Measurements from ENCODE around the gene HS6ST2. TPM values are rescaled to one million over a fixed set of nuclear protein-coding genes. Genes with fewer than 3 reads are reported as not detected.
"Not testable (repeated sequence)": the region's sequence is repeated elsewhere in the genome, so short reads cannot be mapped to it uniquely, and the experiment has no call there.

Gene HS6ST2
- total and polyA plus RNA-seq, 10 of the 15 experiments (the other 5 are each of a cell fraction or from before 2014, with no cell fraction given): not detected

GRCh38 chrX:132887569-132887968 lies 70.9 kb downstream of the HS6ST2 start (continued):
- TF ChIP-seq CTCF (IDR thresholded peaks at IDR 0.05 in 2 of 3, conservative IDR thresholded peaks at IDR 0.05 in 1 of 3; ENCODE audit: control insufficient read depth in 2 of 3, extremely low read depth in 1 of 3, insufficient read depth in 1 of 3, low read depth in 3 of 3, low read length in 3 of 3) (no peak), ZNF207 (IDR thresholded peaks at IDR 0.05; ENCODE audit: borderline replicate concordance) (no peak)

- RAD21 ChIA-PET (ENCODE audit: unreplicated experiment): no interaction called here
- H3K4me3 ChIP-seq: no peak overlapping the region
- no peak for FAIRE-seq
- SMC1A ChIA-PET (ENCODE audit: uncharacterized antibody, unreplicated experiment): no interaction called here
- BruUV-seq (replicated peaks): no TSS peak
- no peak overlapping the region for H3K27ac ChIP-seq (ENCODE audit: control insufficient read depth, insufficient read depth)
- CTCF ChIA-PET: no interaction called here
- no peak for DNase-seq (ENCODE audit: low read depth, low spot score)
- no peaks in the 10 kb centered on the region for H3K4me1 ChIP-seq (ENCODE audit: control insufficient read depth, insufficient read depth, low read length)
- H3K27me3 ChIP-seq (replicated peaks in 1 of 2; ENCODE audit: control insufficient read depth in 2 of 2, insufficient read depth in 2 of 2, low read length in 1 of 2): no peaks in the 10 kb centered on the region
- no peaks in the 10 kb centered on the region for H4K20me1 ChIP-seq (ENCODE audit: control insufficient read depth, insufficient read depth)
- H2AFZ ChIP-seq (ENCODE audit: control insufficient read depth, low read depth, low read length): no peak overlapping the region
- no peaks in the 10 kb centered on the region for H3K36me3 ChIP-seq (ENCODE audit: control insufficient read depth in 2 of 2, insufficient read depth in 2 of 2, low read length in 1 of 2)
- 40% methylated on average over 5 of the region's 5 CpGs for WGBS (ENCODE audit: insufficient coverage, insufficient replicate concordance, low lambda C conversion rate, missing lambda C conversion rate)
- H3K4me2 ChIP-seq (ENCODE audit: control insufficient read depth, insufficient read depth): no peak overlapping the region
- in situ Hi-C loops (cut with MboI) (no loop called here), intact Hi-C loops (cut with micrococcal nuclease; ENCODE audit: unreplicated experiment) (no loop called here)
- H3K9ac ChIP-seq (ENCODE audit: control insufficient read depth, insufficient read depth, low read length): no peak overlapping the region
- TF ChIP-seq ZSCAN29 (IDR thresholded peaks at IDR 0.05) (no peak), POLR2AphosphoS2 (IDR thresholded peaks at IDR 0.05; ENCODE audit: low read depth, low read length) (no peak)
- no peak for ATAC-seq
- H3K9me3 ChIP-seq (replicated peaks; ENCODE audit: control insufficient read depth, insufficient read depth, low read length): no peaks in the 10 kb centered on the region
- no peaks in the 10 kb centered on the region for H3K79me2 ChIP-seq (ENCODE audit: control insufficient read depth, insufficient read depth, low read length)
- POLR2A ChIA-PET: no interaction called here
These were observed 75.0 kb downstream of the HS6ST2 start for GRCh38 chrX:132883358-132883915.

- CTCF ChIA-PET; H3K27ac ChIP-seq (ENCODE audit: control insufficient read depth, insufficient read depth); intact Hi-C loops (cut with micrococcal nuclease; ENCODE audit: unreplicated experiment); FAIRE-seq; H3K27me3 ChIP-seq (replicated peaks in 1 of 2; ENCODE audit: control insufficient read depth in 2 of 2, insufficient read depth in 2 of 2, low read length in 1 of 2); DNase-seq (ENCODE audit: low read depth, low spot score); H3K9ac ChIP-seq (ENCODE audit: control insufficient read depth, insufficient read depth, low read length); SMC1A ChIA-PET (ENCODE audit: uncharacterized antibody, unreplicated experiment); H3K36me3 ChIP-seq (ENCODE audit: control insufficient read depth in 2 of 2, insufficient read depth in 2 of 2, low read length in 1 of 2); H2AFZ ChIP-seq (ENCODE audit: control insufficient read depth, low read depth, low read length); H4K20me1 ChIP-seq (ENCODE audit: control insufficient read depth, insufficient read depth); BruUV-seq (replicated peaks); POLR2A ChIA-PET; H3K4me2 ChIP-seq (ENCODE audit: control insufficient read depth, insufficient read depth); RAD21 ChIA-PET (ENCODE audit: unreplicated experiment); H3K79me2 ChIP-seq (ENCODE audit: control insufficient read depth, insufficient read depth, low read length); in situ Hi-C loops (cut with MboI); H3K4me3 ChIP-seq; ATAC-seq; H3K9me3 ChIP-seq (replicated peaks; ENCODE audit: control insufficient read depth, insufficient read depth, low read length); H3K4me1 ChIP-seq (ENCODE audit: control insufficient read depth, insufficient read depth, low read length): not testable (repeated sequence)
- WGBS (ENCODE audit: insufficient coverage, insufficient replicate concordance, low lambda C conversion rate, missing lambda C conversion rate): 55% methylated on average over 2 of the region's 2 CpGs
These were observed 77.7 kb downstream of the HS6ST2 start for GRCh38 chrX:132880753-132881152.

All from GM12878 (cell line).